Endothelial cell of umbilical vein (primary cell): Measurements from ENCODE around the gene COL23A1.

Source experiments
- CTCF ChIP-seq, 2 donors: IDR thresholded peaks; 1 replicate in 1 of 2; 2 replicates in 1 of 2; pipeline ENCODE4 v1.5.1; 2011; ENCODE audit warnings: low read length in 2 of 2, mild to moderate bottlenecking in 2 of 2, moderate library complexity in 2 of 2, control low read depth in 1 of 2, inconsistent platforms in 1 of 2, low read depth in 1 of 2; ENCODE audit not compliant: insufficient read depth in 1 of 2; ENCODE audit errors: extremely low read depth in 1 of 2
- EZH2 ChIP-seq: IDR thresholded peaks from 2 replicates; pipeline ENCODE4 v1.6.1; 2012; ENCODE audit warnings: borderline replicate concordance, low read depth, mild to moderate bottlenecking, moderate library complexity, low read length, inconsistent platforms; ENCODE audit not compliant: severe bottlenecking
- FOS ChIP-seq: IDR thresholded peaks from 2 replicates; pipeline ENCODE4 v1.6.1; 2011; ENCODE audit warnings: mild to moderate bottlenecking, low read length, moderate library complexity, borderline replicate concordance; ENCODE audit not compliant: insufficient read depth
- GATA2 ChIP-seq: IDR thresholded peaks from 2 replicates; pipeline ENCODE4 v1.7.0; 2011; ENCODE audit warnings: low read depth, mild to moderate bottlenecking, moderate library complexity, mixed read lengths, low read length; ENCODE audit not compliant: insufficient read length, insufficient read depth
- JUN ChIP-seq: IDR thresholded peaks from 2 replicates; pipeline ENCODE4 v1.6.1; 2011; ENCODE audit warnings: borderline replicate concordance, low read depth; ENCODE audit not compliant: insufficient read length, insufficient read depth
- POLR2A ChIP-seq: IDR thresholded peaks from 2 replicates; pipeline ENCODE4 v1.6.1; 2012; ENCODE audit warnings: low read depth, mild to moderate bottlenecking, control low read depth, low read length
- POLR2AphosphoS5 ChIP-seq: IDR thresholded peaks from 2 replicates; pipeline ENCODE4 v1.6.1; 2012; ENCODE audit warnings: low read depth, mild to moderate bottlenecking, control low read depth, low read length, moderate library complexity; ENCODE audit not compliant: insufficient read depth

GRCh38 chr5:178577376-178577839, 12.8 kb downstream of the COL23A1 start:
- no peak for TF ChIP-seq POLR2AphosphoS5
- TF ChIP-seq CTCF (IDR thresholded peaks at IDR 0.05; ENCODE audit: extremely low read depth in 1 of 2, insufficient read depth in 1 of 2, low read depth in 1 of 2, low read length in 2 of 2) = no peak
- TF ChIP-seq GATA2 = no peak
- TF ChIP-seq POLR2A = no peak
- no peak for TF ChIP-seq EZH2
- TF ChIP-seq JUN = no peak
- TF ChIP-seq FOS = no peak
